Myocyte (in vitro differentiated cells): ENCODE measurements around the gene NLRP6. TPM values are rescaled to one million over a fixed set of nuclear protein-coding genes. Genes with fewer than 3 reads are reported as not detected.
"Not testable (repeated sequence)": the region's sequence is repeated elsewhere in the genome, so short reads cannot be mapped to it uniquely, and the experiment has no call there.

Experiments
- DNase-seq: peaks from one replicate; pipeline ENCODE4 v3.0.0-alpha.2; 2012; ENCODE audit warnings: low read depth
- polyA plus RNA-seq: library from polyadenylated mRNA; unstranded; fragments of >200 nt; gene quantifications from one replicate; pipeline ENCODE4 v1.2.1, GENCODE V29; 2012; ENCODE audit warnings: missing spikeins
- total RNA-seq: library from RNA; depleted of rRNA; stranded (reverse); fragments of >200 nt; gene quantifications from 2 replicates; pipeline ENCODE4 v1.2.3, GENCODE V29; 2014

Gene NLRP6
- total RNA-seq: not detected in 2 replicates
- not detected for polyA plus RNA-seq

GRCh38 chr11:278001-278951 is at the start of gene NLRP6:
NLRP6 (plus strand) TSS chr11:278407; CDS start chr11:278570, 163 bp downstream.
- no peak for DNase-seq

- DNase-seq: no peak
Measured at GRCh38 chr11:230431-230830, 47.8 kb upstream of the NLRP6 start.

- no peak for DNase-seq
Measured at GRCh38 chr11:232783-233565, 45.2 kb upstream of the NLRP6 start.

- no peak for DNase-seq
Measured at GRCh38 chr11:235180-235579, 43.0 kb upstream of the NLRP6 start.

GRCh38 chr11:235609-235996 is 42.6 kb upstream of the NLRP6 start:
- no peak for DNase-seq

- DNase-seq: peak; percentile 79
Measured at GRCh38 chr11:235997-236773, 42.0 kb upstream of the NLRP6 start, which contains the start of gene SIRT3. SIRT3 (minus strand) TSS chr11:236342; CDS start chr11:236328, 14 bp downstream.

- DNase-seq: peak; percentile 86
Measured at GRCh38 chr11:236774-237767, 41.1 kb upstream of the NLRP6 start, which contains the start of gene PSMD13. PSMD13 (plus strand) TSS chr11:236976; CDS start chr11:237050, 74 bp downstream.

GRCh38 chr11:238346-238745 is 39.9 kb upstream of the NLRP6 start:
- DNase-seq: not testable (repeated sequence)

- DNase-seq: no peak
Measured at GRCh38 chr11:240315-240714, 37.9 kb upstream of the NLRP6 start.

- DNase-seq: peak; percentile 39
Measured at GRCh38 chr11:241634-242033, 36.6 kb upstream of the NLRP6 start.

- no peak for DNase-seq
Measured at GRCh38 chr11:244376-244775, 33.8 kb upstream of the NLRP6 start.

GRCh38 chr11:249062-249461 is 29.1 kb upstream of the NLRP6 start:
- DNase-seq: no peak

- DNase-seq: no peak
Measured at GRCh38 chr11:250274-250673, 27.9 kb upstream of the NLRP6 start.

- DNase-seq: peak; percentile 65
Measured at GRCh38 chr11:250740-251299, 27.4 kb upstream of the NLRP6 start.

GRCh38 chr11:251550-251949 is 26.7 kb upstream of the NLRP6 start:
- DNase-seq: peak; percentile 22

GRCh38 chr11:252666-253065 is 25.5 kb upstream of the NLRP6 start:
- DNase-seq: no peak

- DNase-seq: peak; percentile 62
Measured at GRCh38 chr11:253160-253885, 24.9 kb upstream of the NLRP6 start.

GRCh38 chr11:253886-254270 is 24.3 kb upstream of the NLRP6 start:
- no peak for DNase-seq

- no peak for DNase-seq
Measured at GRCh38 chr11:255176-255575, 23.0 kb upstream of the NLRP6 start.
